Activated CD4-positive, alpha-beta T cell treated with anti-CD3 and anti-CD28 coated beads, Interleukin-2, amount 10 ng/mL, durations not matched to agents 24 days and 14 days (primary cell): ENCODE measurements around the gene PLA2G10. TPM values are rescaled to one million over a fixed set of nuclear protein-coding genes. Genes with fewer than 3 reads are reported as not detected.
"Not testable (repeated sequence)": the region's sequence is repeated elsewhere in the genome, so short reads cannot be mapped to it uniquely, and the experiment has no call there.

ENCODE experiments used
- DNase-seq: peaks from one replicate; pipeline ENCODE4 v3.0.0; 2022
- H3K27ac Mint-ChIP-seq: one replicate; pipeline ENCODE4 v1.8.0; 2022; ENCODE audit warnings: mild to moderate bottlenecking, mixed read lengths
- H3K27me3 Mint-ChIP-seq: one replicate; pipeline ENCODE4 v1.8.0; 2022; ENCODE audit warnings: mixed read lengths
- H3K36me3 Mint-ChIP-seq: one replicate; pipeline ENCODE4 v1.8.0; 2022; ENCODE audit warnings: low read depth, mild to moderate bottlenecking, mixed read lengths
- H3K4me1 Mint-ChIP-seq: one replicate; pipeline ENCODE4 v1.8.0; 2021; ENCODE audit warnings: mixed read lengths
- H3K4me3 Mint-ChIP-seq: one replicate; pipeline ENCODE4 v1.8.0; 2022; ENCODE audit warnings: mild to moderate bottlenecking, moderate library complexity, mixed read lengths
- H3K9me3 Mint-ChIP-seq: one replicate; pipeline ENCODE4 v1.8.0; 2021; ENCODE audit warnings: mixed read lengths
- intact Hi-C: fragments of 100-400 bp; cut with micrococcal nuclease; formaldehyde crosslinking; loops from one replicate; pipeline ENCODE4 v1.15.1; 2023
- total RNA-seq: library from RNA; stranded (reverse); gene quantifications from 2 replicates; pipeline ENCODE4 v1.2.3, GENCODE V29; 2022

Gene PLA2G10
- total RNA-seq = not detected in 2 replicates

- H3K27ac Mint-ChIP-seq, H3K4me3 Mint-ChIP-seq, DNase-seq, H3K36me3 Mint-ChIP-seq, H3K4me1 Mint-ChIP-seq, intact Hi-C loops, H3K27me3 Mint-ChIP-seq, H3K9me3 Mint-ChIP-seq: not testable (repeated sequence)
Observed at GRCh38 chr16:14694129-14694528, at the start of gene PLA2G10. PLA2G10 (minus strand) TSS chr16:14694308; CDS start chr16:14694229, 79 bp downstream.

GRCh38 chr16:14742273-14743128 lies 48.4 kb upstream of the PLA2G10 start, which contains the start of gene NPIPA2:
NPIPA2 (plus strand) TSS chr16:14742533; CDS start chr16:14748066, 5,533 bp downstream.
- H3K27me3 Mint-ChIP-seq, H3K27ac Mint-ChIP-seq, H3K9me3 Mint-ChIP-seq, DNase-seq, intact Hi-C loops, H3K36me3 Mint-ChIP-seq, H3K4me1 Mint-ChIP-seq, H3K4me3 Mint-ChIP-seq: not testable (repeated sequence)

GRCh38 chr16:14741794-14742193 lies 47.7 kb upstream of the PLA2G10 start:
- H3K27me3 Mint-ChIP-seq, H3K27ac Mint-ChIP-seq, H3K9me3 Mint-ChIP-seq, H3K36me3 Mint-ChIP-seq, DNase-seq, H3K4me1 Mint-ChIP-seq, H3K4me3 Mint-ChIP-seq, intact Hi-C loops: not testable (repeated sequence)

GRCh38 chr16:14740832-14741385 lies 46.8 kb upstream of the PLA2G10 start:
- H3K4me1 Mint-ChIP-seq, H3K27me3 Mint-ChIP-seq, H3K4me3 Mint-ChIP-seq, H3K9me3 Mint-ChIP-seq, H3K27ac Mint-ChIP-seq, H3K36me3 Mint-ChIP-seq, intact Hi-C loops, DNase-seq: not testable (repeated sequence)

- intact Hi-C loops, H3K4me3 Mint-ChIP-seq: not testable (repeated sequence)
Observed at GRCh38 chr16:14733233-14733632, 39.1 kb upstream of the PLA2G10 start.

GRCh38 chr16:14703156-14704011 lies 9.3 kb upstream of the PLA2G10 start, which contains the start of gene NPIPA3:
NPIPA3 (plus strand) TSS chr16:14703411; CDS start chr16:14708944, 5,533 bp downstream.
- H3K4me1 Mint-ChIP-seq, H3K27ac Mint-ChIP-seq, H3K9me3 Mint-ChIP-seq, DNase-seq, H3K4me3 Mint-ChIP-seq, H3K27me3 Mint-ChIP-seq, intact Hi-C loops, H3K36me3 Mint-ChIP-seq: not testable (repeated sequence)

More at GRCh38 chr16:14733233-14733632, 39.1 kb upstream of the PLA2G10 start:
- not testable (repeated sequence) for H3K27ac Mint-ChIP-seq, DNase-seq, H3K27me3 Mint-ChIP-seq, H3K9me3 Mint-ChIP-seq, H3K36me3 Mint-ChIP-seq, H3K4me1 Mint-ChIP-seq

GRCh38 chr16:14702672-14703071 lies 8.6 kb upstream of the PLA2G10 start:
- intact Hi-C loops, H3K36me3 Mint-ChIP-seq, H3K4me3 Mint-ChIP-seq, H3K27me3 Mint-ChIP-seq, H3K27ac Mint-ChIP-seq, H3K4me1 Mint-ChIP-seq, H3K9me3 Mint-ChIP-seq, DNase-seq: not testable (repeated sequence)

- H3K36me3 Mint-ChIP-seq, H3K9me3 Mint-ChIP-seq, H3K4me1 Mint-ChIP-seq, H3K27me3 Mint-ChIP-seq, intact Hi-C loops, H3K27ac Mint-ChIP-seq, DNase-seq, H3K4me3 Mint-ChIP-seq: not testable (repeated sequence)
Observed at GRCh38 chr16:14701859-14702258, 7.8 kb upstream of the PLA2G10 start.

GRCh38 chr16:14685870-14686793 lies 8.0 kb downstream of the PLA2G10 start:
- H3K36me3 Mint-ChIP-seq, H3K4me1 Mint-ChIP-seq, intact Hi-C loops, H3K9me3 Mint-ChIP-seq, DNase-seq, H3K27ac Mint-ChIP-seq, H3K27me3 Mint-ChIP-seq, H3K4me3 Mint-ChIP-seq: not testable (repeated sequence)

- Mint-ChIP-seq H3K27me3 (peaks cover 4% of the 10 kb centered on the region), H3K4me1 (no peaks in the 10 kb centered on the region), H3K27ac (no peak overlapping the region), H3K4me3 (no peak overlapping the region), H3K36me3 (no peaks in the 10 kb centered on the region), H3K9me3 (peaks cover 4% of the 10 kb centered on the region)
- no peak for DNase-seq
- intact Hi-C loops = no loop called here
Observed at GRCh38 chr16:14682121-14682520, 12.0 kb downstream of the PLA2G10 start.

- peaks cover 4% of the 10 kb centered on the region for H3K9me3 Mint-ChIP-seq
- no peaks in the 10 kb centered on the region for H3K36me3 Mint-ChIP-seq
- H3K4me3 Mint-ChIP-seq = no peak overlapping the region
- H3K4me1 Mint-ChIP-seq = no peaks in the 10 kb centered on the region
- DNase-seq = no peak
- peaks cover 4% of the 10 kb centered on the region for H3K27me3 Mint-ChIP-seq
- intact Hi-C loops = no loop called here
- H3K27ac Mint-ChIP-seq = no peak overlapping the region
Observed at GRCh38 chr16:14681115-14681514, 13.0 kb downstream of the PLA2G10 start.

- H3K36me3 Mint-ChIP-seq, H3K4me1 Mint-ChIP-seq, H3K4me3 Mint-ChIP-seq, H3K9me3 Mint-ChIP-seq, H3K27ac Mint-ChIP-seq, intact Hi-C loops, H3K27me3 Mint-ChIP-seq, DNase-seq: not testable (repeated sequence)
Observed at GRCh38 chr16:14680396-14680795, 13.7 kb downstream of the PLA2G10 start.
